Uterus (tissue), 4 donors: ENCODE results near the gene SEPHS1. TPM values are rescaled to one million over a fixed set of nuclear protein-coding genes. Genes with fewer than 3 reads are reported as not detected.
A peak's percentile ranks its signal among the peaks of the same experiment; 100 is the strongest.

ENCODE experiments used
- DNase-seq, 2 donors: peaks; one replicate each; pipeline ENCODE4 v3.0.0-alpha.2; 2019 to 2020
- H3K27ac ChIP-seq, 2 donors: fragments of 200-600 bp; sonication (generic); 1 replicate in 1 of 2; 2 replicates in 1 of 2; pipeline ENCODE4 v1.5.1; 2016 to 2018
- H3K27me3 ChIP-seq, 2 donors: fragments of 200-600 bp; sonication (generic); one replicate each; pipeline ENCODE4 v1.5.1; 2018 to 2019; ENCODE audit warnings: control low read depth in 1 of 2
- H3K36me3 ChIP-seq, 2 donors: fragments of 200-600 bp; sonication (generic); one replicate each; pipeline ENCODE4 v1.5.1; 2019; ENCODE audit warnings: control low read depth in 1 of 2
- H3K4me1 ChIP-seq, 2 donors: fragments of 200-600 bp; sonication (generic); one replicate each; pipeline ENCODE4 v1.5.1; 2018 to 2019; ENCODE audit warnings: control low read depth in 1 of 2
- H3K4me3 ChIP-seq, 2 donors: fragments of 200-600 bp; sonication (generic); 1 replicate in 1 of 2; 2 replicates in 1 of 2; pipeline ENCODE4 v1.5.1; 2018 to 2019; ENCODE audit warnings: mild to moderate bottlenecking in 1 of 2
- H3K9me3 ChIP-seq, 2 donors: fragments of 200-600 bp; sonication (generic); one replicate each; pipeline ENCODE4 v1.5.1; 2019; ENCODE audit warnings: control low read depth in 1 of 2
- POLR2A ChIP-seq, 2 donors: fragments of 450-650 bp; IDR thresholded peaks; one replicate each; pipeline ENCODE4 v1.6.1; 2016; ENCODE audit warnings: antibody characterized with exemption in 2 of 2, mild to moderate bottlenecking in 1 of 2, moderate library complexity in 1 of 2
- intact Hi-C: fragments of 100-400 bp; cut with DNase I; formaldehyde crosslinking; loops from one replicate; pipeline ENCODE4 v1.15.1; 2023; ENCODE audit warnings: low total_unique reads
- total RNA-seq, 4 donors: library from RNA; depleted of rRNA in 3 of 4; stranded (reverse); fragments of >200 nt in 3 of 4; gene quantifications; one replicate each; pipeline versions ENCODE4 v1.1.0 to v1.2.4, GENCODE V29; 2014 to 2023
- TF ChIP-seq, protein P1 (sequence below), 4 experiments: fragments of 200-600 bp in 2 of 4; fragments of 450-650 bp in 2 of 4; sonication (generic) in 2 of 4; IDR thresholded peaks; one replicate each; pipeline ENCODE4 v1.5.1; 2016 to 2019; ENCODE audit warnings: antibody characterized with exemption in 4 of 4, mild to moderate bottlenecking in 2 of 4, moderate library complexity in 1 of 4
- donor health status: DM: yes; HTN: yes; CAD: no.

The SEPHS1 gene
- total RNA-seq, 4 donors from 2014 or later = 11.2 to 106 (median 34.8) TPM

DNA sequence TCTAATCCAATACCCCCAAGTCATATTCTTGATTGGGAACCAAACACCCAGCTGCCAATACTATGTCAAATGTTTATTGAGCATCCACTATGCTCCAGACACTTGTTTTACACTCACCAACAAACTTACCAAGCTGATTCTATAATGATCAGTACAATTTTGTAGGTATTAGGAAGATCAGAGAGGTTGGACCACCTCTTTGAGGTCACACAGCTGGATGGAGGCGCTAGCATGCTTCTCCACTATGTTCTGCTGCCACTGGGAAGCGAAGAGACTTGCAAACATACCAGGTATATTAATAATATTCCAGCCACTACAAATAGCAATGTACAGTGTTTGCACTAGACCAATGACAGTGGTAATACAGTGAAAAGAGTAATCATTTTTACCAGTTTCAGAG lies 25.6 kb upstream of the SEPHS1 start:
- no peak for DNase-seq
- no peak for TF ChIP-seq POLR2A (IDR thresholded peaks at IDR 0.05)
- TF ChIP-seq, protein P1, sequence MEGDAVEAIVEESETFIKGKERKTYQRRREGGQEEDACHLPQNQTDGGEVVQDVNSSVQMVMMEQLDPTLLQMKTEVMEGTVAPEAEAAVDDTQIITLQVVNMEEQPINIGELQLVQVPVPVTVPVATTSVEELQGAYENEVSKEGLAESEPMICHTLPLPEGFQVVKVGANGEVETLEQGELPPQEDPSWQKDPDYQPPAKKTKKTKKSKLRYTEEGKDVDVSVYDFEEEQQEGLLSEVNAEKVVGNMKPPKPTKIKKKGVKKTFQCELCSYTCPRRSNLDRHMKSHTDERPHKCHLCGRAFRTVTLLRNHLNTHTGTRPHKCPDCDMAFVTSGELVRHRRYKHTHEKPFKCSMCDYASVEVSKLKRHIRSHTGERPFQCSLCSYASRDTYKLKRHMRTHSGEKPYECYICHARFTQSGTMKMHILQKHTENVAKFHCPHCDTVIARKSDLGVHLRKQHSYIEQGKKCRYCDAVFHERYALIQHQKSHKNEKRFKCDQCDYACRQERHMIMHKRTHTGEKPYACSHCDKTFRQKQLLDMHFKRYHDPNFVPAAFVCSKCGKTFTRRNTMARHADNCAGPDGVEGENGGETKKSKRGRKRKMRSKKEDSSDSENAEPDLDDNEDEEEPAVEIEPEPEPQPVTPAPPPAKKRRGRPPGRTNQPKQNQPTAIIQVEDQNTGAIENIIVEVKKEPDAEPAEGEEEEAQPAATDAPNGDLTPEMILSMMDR (IDR thresholded peaks at IDR 0.05) = no peak

GRCh38 chr10:13372524-13372923 lies 24.4 kb upstream of the SEPHS1 start:
- Histone ChIP-seq H3K4me3 (no peak overlapping the region), H3K27ac (no peak overlapping the region), H3K9me3 (no peaks in the 10 kb centered on the region), H3K27me3 (no peaks in the 10 kb centered on the region), H3K4me1 (no peaks in the 10 kb centered on the region), H3K36me3 (no peaks in the 10 kb centered on the region)
- no peak for DNase-seq
- TF ChIP-seq, protein P1 (IDR thresholded peaks at IDR 0.05) = no peak
- TF ChIP-seq POLR2A (IDR thresholded peaks at IDR 0.05) = no peak
- intact Hi-C loops = no loop called here

More for the DNA sequence above, 25.6 kb upstream of the SEPHS1 start:
- Histone ChIP-seq H3K27ac (no peak overlapping the region), H3K27me3 (no peaks in the 10 kb centered on the region), H3K36me3 (no peaks in the 10 kb centered on the region), H3K4me1 (no peaks in the 10 kb centered on the region), H3K9me3 (no peaks in the 10 kb centered on the region), H3K4me3 (no peak overlapping the region)
- intact Hi-C loops = no loop called here

DNA sequence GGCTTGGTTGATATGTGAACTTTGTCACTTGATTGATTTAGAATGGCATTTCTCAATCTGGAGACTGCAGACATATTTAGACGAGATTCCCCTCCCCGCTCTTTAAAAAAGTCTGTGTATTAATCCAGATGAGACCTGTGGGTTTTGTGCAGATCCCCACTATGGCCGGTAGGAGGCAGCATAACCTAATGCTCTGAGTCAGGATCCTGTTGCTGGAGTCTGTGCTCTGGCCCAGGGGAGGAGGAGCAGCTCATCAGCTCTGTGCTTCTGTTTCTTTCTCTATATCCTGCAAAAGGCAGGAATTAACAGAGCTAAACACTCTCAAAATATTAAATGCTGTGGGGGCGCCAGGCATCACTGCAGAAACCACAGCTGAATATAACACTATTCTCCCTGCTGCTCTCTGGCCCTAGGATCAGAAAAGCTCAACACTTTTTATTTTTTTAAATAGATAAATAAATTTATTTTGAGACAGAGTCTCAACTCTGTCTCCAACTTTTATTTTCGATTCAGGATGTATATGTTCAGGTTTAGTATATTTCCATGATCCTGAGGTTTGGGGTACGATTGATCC lies 23.9 kb upstream of the SEPHS1 start:
- TF ChIP-seq POLR2A (IDR thresholded peaks at IDR 0.05) = no peak
- TF ChIP-seq, protein P1 (IDR thresholded peaks at IDR 0.05) = peak; percentile 74 to 83 (median 80)
- Histone ChIP-seq H3K4me3 (no peak overlapping the region), H3K4me1 (no peaks in the 10 kb centered on the region), H3K27me3 (no peaks in the 10 kb centered on the region), H3K9me3 (no peaks in the 10 kb centered on the region), H3K27ac (no peak overlapping the region), H3K36me3 (no peaks in the 10 kb centered on the region)
- peak; percentile 43 to 60 for DNase-seq
- intact Hi-C loops = no loop called here

DNA sequence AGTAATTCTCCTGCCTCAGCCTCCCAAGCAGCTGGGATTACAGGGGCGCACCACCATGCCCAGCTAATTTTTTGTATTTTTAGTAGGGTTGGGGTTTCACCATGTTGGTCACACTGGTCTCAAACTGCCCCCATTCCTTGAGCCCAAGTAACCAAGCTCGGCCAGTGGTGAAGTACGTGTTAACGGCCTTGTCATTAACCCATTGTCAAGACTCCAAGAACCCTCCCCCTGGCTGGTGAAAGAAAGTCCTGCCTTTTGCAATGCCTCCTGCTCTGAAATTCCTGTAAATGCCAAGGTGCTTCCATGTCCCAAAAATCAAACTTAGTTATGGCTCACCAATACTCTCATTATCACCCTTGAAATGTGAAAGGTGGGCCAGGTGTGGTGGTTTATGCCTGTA lies 18.8 kb upstream of the SEPHS1 start:
- Histone ChIP-seq H3K27me3 (no peaks in the 10 kb centered on the region), H3K27ac (no peak overlapping the region), H3K9me3 (no peaks in the 10 kb centered on the region), H3K4me3 (no peak overlapping the region), H3K36me3 (no peaks in the 10 kb centered on the region), H3K4me1 (no peaks in the 10 kb centered on the region)
- no peak for DNase-seq
- intact Hi-C loops = no loop called here
- TF ChIP-seq, protein P1 (IDR thresholded peaks at IDR 0.05) = no peak
- TF ChIP-seq POLR2A (IDR thresholded peaks at IDR 0.05) = no peak

- intact Hi-C loops = no loop called here
- H3K27ac ChIP-seq = no peak overlapping the region
- H3K36me3 ChIP-seq = no peaks in the 10 kb centered on the region
- TF ChIP-seq, protein P1 (IDR thresholded peaks at IDR 0.05) = no peak
- no peak for TF ChIP-seq POLR2A (IDR thresholded peaks at IDR 0.05)
- no peak overlapping the region for H3K4me3 ChIP-seq
- no peaks in the 10 kb centered on the region for H3K4me1 ChIP-seq
- no peaks in the 10 kb centered on the region for H3K9me3 ChIP-seq
- H3K27me3 ChIP-seq = no peaks in the 10 kb centered on the region
- DNase-seq = no peak
Measured at GRCh38 chr10:13365831-13366230, 17.7 kb upstream of the SEPHS1 start.
